Smooth muscle cell (in vitro differentiated cells): ENCODE data around the gene VAPB. TPM values are rescaled to one million over a fixed set of nuclear protein-coding genes. Genes with fewer than 3 reads are reported as not detected.

Experiments used
- DNase-seq: peaks from one replicate; lab custom pipeline; 2025; ENCODE audit not compliant: unreplicated experiment; lab: John Stamatoyannopoulos, UW
- H2AFZ ChIP-seq: fragments of 200-600 bp; sonication (generic); 2 replicates; pipeline ENCODE4 v1.6.0; 2016; ENCODE audit warnings: antibody characterized with exemption, low read depth, mild to moderate bottlenecking
- H3F3A ChIP-seq: fragments of 200-600 bp; sonication (generic); 2 replicates; pipeline ENCODE4 v1.6.0; 2017; ENCODE audit warnings: antibody characterized with exemption, low read depth
- H3K27ac ChIP-seq: fragments of 200-600 bp; sonication (generic); 2 replicates; pipeline ENCODE4 v1.5.1; 2016; ENCODE audit warnings: low read depth, mild to moderate bottlenecking
- H3K27me3 ChIP-seq: fragments of 200-600 bp; sonication (generic); 2 replicates; pipeline ENCODE4 v1.6.1; 2016; ENCODE audit warnings: low read depth, mild to moderate bottlenecking
- H3K36me3 ChIP-seq: fragments of 200-600 bp; sonication (generic); 2 replicates; pipeline ENCODE4 v1.5.1; 2016; ENCODE audit warnings: low read depth
- H3K4me1 ChIP-seq: fragments of 200-600 bp; sonication (generic); 2 replicates; pipeline ENCODE4 v1.5.1; 2016; ENCODE audit warnings: low read depth
- H3K4me2 ChIP-seq: fragments of 200-600 bp; sonication (generic); 2 replicates; pipeline ENCODE4 v1.6.0; 2016; ENCODE audit warnings: mild to moderate bottlenecking
- H3K4me3 ChIP-seq: fragments of 200-600 bp; sonication (generic); 2 replicates; pipeline ENCODE4 v1.5.1; 2016; ENCODE audit warnings: mild to moderate bottlenecking
- H3K79me2 ChIP-seq: fragments of 200-600 bp; sonication (generic); 2 replicates; pipeline ENCODE4 v1.6.0; 2016; ENCODE audit warnings: low read depth, mild to moderate bottlenecking
- H3K9ac ChIP-seq: fragments of 200-600 bp; sonication (generic); 2 replicates; pipeline ENCODE4 v1.6.0; 2016; ENCODE audit warnings: low read depth
- H3K9me3 ChIP-seq: fragments of 200-600 bp; sonication (generic); replicated peaks from 2 replicates; pipeline ENCODE4 v1.5.1; 2016; ENCODE audit warnings: low read depth
- H4K20me1 ChIP-seq: fragments of 200-600 bp; sonication (generic); 2 replicates; pipeline ENCODE4 v1.6.0; 2016; ENCODE audit warnings: low read depth
- WGBS: methylation state at CpG from one replicate; pipeline ENCODE4 v1.1.7; 2016; ENCODE audit warnings: low lambda C conversion rate; 5-methylcytosine and 5-hydroxymethylcytosine counted together
- polyA plus RNA-seq: library from polyadenylated mRNA; unstranded; fragments of >200 nt; fragmentation: Nextera tagmentation; extraction: Ambion mirVana; gene quantifications from 2 replicates; pipeline ENCODE4 v1.2.1, GENCODE V29; 2016
- total RNA-seq: library from RNA; depleted of rRNA; stranded (reverse); fragments of >200 nt; gene quantifications from 2 replicates; pipeline ENCODE4 v1.2.3, GENCODE V29; 2014
- TF ChIP-seq, protein P1 (sequence below): fragments of 200-600 bp; sonication (generic); IDR thresholded peaks from 2 replicates; pipeline ENCODE4 v1.5.1; 2017; ENCODE audit warnings: borderline replicate concordance, mild to moderate bottlenecking, antibody characterized with exemption; ENCODE audit not compliant: insufficient read depth, poor library complexity, severe bottlenecking

Gene VAPB
- total and polyA plus RNA-seq, 2 experiments from 2014 or later = 14.9 to 28.2 TPM

- TF ChIP-seq, protein P1, sequence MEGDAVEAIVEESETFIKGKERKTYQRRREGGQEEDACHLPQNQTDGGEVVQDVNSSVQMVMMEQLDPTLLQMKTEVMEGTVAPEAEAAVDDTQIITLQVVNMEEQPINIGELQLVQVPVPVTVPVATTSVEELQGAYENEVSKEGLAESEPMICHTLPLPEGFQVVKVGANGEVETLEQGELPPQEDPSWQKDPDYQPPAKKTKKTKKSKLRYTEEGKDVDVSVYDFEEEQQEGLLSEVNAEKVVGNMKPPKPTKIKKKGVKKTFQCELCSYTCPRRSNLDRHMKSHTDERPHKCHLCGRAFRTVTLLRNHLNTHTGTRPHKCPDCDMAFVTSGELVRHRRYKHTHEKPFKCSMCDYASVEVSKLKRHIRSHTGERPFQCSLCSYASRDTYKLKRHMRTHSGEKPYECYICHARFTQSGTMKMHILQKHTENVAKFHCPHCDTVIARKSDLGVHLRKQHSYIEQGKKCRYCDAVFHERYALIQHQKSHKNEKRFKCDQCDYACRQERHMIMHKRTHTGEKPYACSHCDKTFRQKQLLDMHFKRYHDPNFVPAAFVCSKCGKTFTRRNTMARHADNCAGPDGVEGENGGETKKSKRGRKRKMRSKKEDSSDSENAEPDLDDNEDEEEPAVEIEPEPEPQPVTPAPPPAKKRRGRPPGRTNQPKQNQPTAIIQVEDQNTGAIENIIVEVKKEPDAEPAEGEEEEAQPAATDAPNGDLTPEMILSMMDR = no peak
- no peak for DNase-seq
- H3K4me3 ChIP-seq = no peak overlapping the region
- no peak overlapping the region for H3K9ac ChIP-seq
- H2AFZ ChIP-seq = no peak overlapping the region
- WGBS = 76% methylated on average over 4 of the region's 4 CpGs
- H3K27ac ChIP-seq = no peak overlapping the region
- H3K4me1 ChIP-seq = no peaks in the 10 kb centered on the region
- no peaks in the 10 kb centered on the region for H3K9me3 ChIP-seq
- no peak overlapping the region for H3K4me2 ChIP-seq
- no peaks in the 10 kb centered on the region for H3F3A ChIP-seq
- H3K36me3 ChIP-seq = no peaks in the 10 kb centered on the region
- H3K27me3 ChIP-seq = no peaks in the 10 kb centered on the region
- no peaks in the 10 kb centered on the region for H4K20me1 ChIP-seq
- no peaks in the 10 kb centered on the region for H3K79me2 ChIP-seq
Measured at GRCh38 chr20:58382096-58382495, 6.9 kb upstream of the VAPB start.

GRCh38 chr20:58384821-58385220 is 4.2 kb upstream of the VAPB start:
- Histone ChIP-seq H2AFZ (no peak overlapping the region), H3K27ac (no peak overlapping the region), H3K79me2 (peaks cover 7% of the 10 kb centered on the region), H3F3A (no peaks in the 10 kb centered on the region), H3K9ac (no peak overlapping the region), H3K4me2 (no peak overlapping the region), H3K36me3 (no peaks in the 10 kb centered on the region), H3K4me3 (no peak overlapping the region), H3K4me1 (peaks cover 4% of the 10 kb centered on the region), H3K27me3 (no peaks in the 10 kb centered on the region), H4K20me1 (no peaks in the 10 kb centered on the region), H3K9me3 (no peaks in the 10 kb centered on the region)
- TF ChIP-seq, protein P1 = no peak
- WGBS = 91% methylated on average over 5 of the region's 5 CpGs
- DNase-seq = no peak

- Histone ChIP-seq H3K9me3 (no peaks in the 10 kb centered on the region), H3K27me3 (no peaks in the 10 kb centered on the region), H3K27ac (peak overlapping the region; percentile 14), H3K9ac (no peak overlapping the region), H3F3A (no peaks in the 10 kb centered on the region), H3K4me2 (peak overlapping the region; percentile 84), H3K79me2 (peaks cover 39% of the 10 kb centered on the region), H3K36me3 (no peaks in the 10 kb centered on the region), H4K20me1 (peaks cover 22% of the 10 kb centered on the region), H2AFZ (peak overlapping the region; percentile 75), H3K4me1 (peaks cover 4% of the 10 kb centered on the region), H3K4me3 (peak overlapping the region; percentile 70)
- no peak for DNase-seq
- TF ChIP-seq, protein P1 = no peak
- 77% methylated on average over 4 of the region's 4 CpGs for WGBS
Measured at GRCh38 chr20:58388028-58388601, 914 bp upstream of the VAPB start.
